DOHH2 (cell line): ENCODE data around the gene C3orf70.

Source experiments
- H3F3A ChIP-seq: fragments of 200-600 bp; sonication (generic), shearing (Covaris generic); 2 replicates; pipeline ENCODE4 v1.6.0; 2016; ENCODE audit warnings: antibody characterized with exemption, mild to moderate bottlenecking; ENCODE audit not compliant: control insufficient read depth, insufficient read depth
- H3K27ac ChIP-seq: fragments of 200-600 bp; sonication (generic); 2 replicates; pipeline ENCODE4 v1.5.1; 2014; ENCODE audit warnings: low read depth, mild to moderate bottlenecking, low read length, moderate library complexity
- H3K27me3 ChIP-seq: fragments of 200-600 bp; sonication (generic); 2 replicates; pipeline ENCODE4 v1.6.1; 2014; ENCODE audit warnings: mild to moderate bottlenecking, low read length, mixed read lengths; ENCODE audit not compliant: control insufficient read depth
- H3K36me3 ChIP-seq: fragments of 200-600 bp; sonication (generic); 2 replicates; pipeline ENCODE4 v1.6.1; 2014; ENCODE audit warnings: mild to moderate bottlenecking, low read length, moderate library complexity, mixed read lengths; ENCODE audit not compliant: control insufficient read depth
- H3K4me1 ChIP-seq: fragments of 200-600 bp; sonication (generic); 2 replicates; pipeline ENCODE4 v1.6.1; 2014; ENCODE audit warnings: mild to moderate bottlenecking, low read length, mixed read lengths; ENCODE audit not compliant: control insufficient read depth
- H3K4me2 ChIP-seq: fragments of 200-600 bp; sonication (generic); 2 replicates; pipeline ENCODE4 v1.6.0; 2014; ENCODE audit warnings: mild to moderate bottlenecking, low read length, moderate library complexity
- H3K4me3 ChIP-seq: fragments of 200-600 bp; sonication (generic); 2 replicates; pipeline ENCODE4 v1.5.1; 2014; ENCODE audit warnings: mild to moderate bottlenecking, low read length, mixed read lengths
- H3K79me2 ChIP-seq: fragments of 200-600 bp; sonication (generic); 2 replicates; pipeline ENCODE4 v1.6.1; 2014; ENCODE audit warnings: mild to moderate bottlenecking, low read length, mixed read lengths; ENCODE audit not compliant: control insufficient read depth
- H3K9me2 ChIP-seq: fragments of 200-600 bp; sonication (generic); replicated peaks from 2 replicates; pipeline ENCODE4 v1.6.1; 2014; ENCODE audit warnings: mild to moderate bottlenecking, low read length, mixed read lengths; ENCODE audit not compliant: control insufficient read depth
- H3K9me3 ChIP-seq: fragments of 200-600 bp; sonication (generic); 2 replicates; pipeline ENCODE4 v1.6.1; 2014; ENCODE audit warnings: antibody characterized with exemption, low read length, mixed read lengths; ENCODE audit not compliant: control insufficient read depth, insufficient read depth
- H4K20me1 ChIP-seq: fragments of 200-600 bp; sonication (generic); 2 replicates; pipeline ENCODE4 v1.6.0; 2014; ENCODE audit warnings: low read depth, mild to moderate bottlenecking, antibody characterized with exemption, low read length, moderate library complexity; ENCODE audit not compliant: control insufficient read depth, insufficient read depth
- EZH2phosphoT487 ChIP-seq: fragments of 200-600 bp; sonication (generic); IDR thresholded peaks from 2 replicates; pipeline ENCODE4 v1.6.1; 2017; ENCODE audit warnings: borderline replicate concordance, mild to moderate bottlenecking, antibody characterized with exemption, low read length, moderate library complexity, mixed read lengths
- TF ChIP-seq, protein P1 (sequence below): fragments of 200-600 bp; sonication (generic); IDR thresholded peaks from one replicate; pipeline ENCODE4 v1.5.1; 2014; ENCODE audit warnings: antibody characterized with exemption, mild to moderate bottlenecking, low read depth, low read length; ENCODE audit not compliant: poor library complexity, severe bottlenecking

C3orf70 gene

DNA sequence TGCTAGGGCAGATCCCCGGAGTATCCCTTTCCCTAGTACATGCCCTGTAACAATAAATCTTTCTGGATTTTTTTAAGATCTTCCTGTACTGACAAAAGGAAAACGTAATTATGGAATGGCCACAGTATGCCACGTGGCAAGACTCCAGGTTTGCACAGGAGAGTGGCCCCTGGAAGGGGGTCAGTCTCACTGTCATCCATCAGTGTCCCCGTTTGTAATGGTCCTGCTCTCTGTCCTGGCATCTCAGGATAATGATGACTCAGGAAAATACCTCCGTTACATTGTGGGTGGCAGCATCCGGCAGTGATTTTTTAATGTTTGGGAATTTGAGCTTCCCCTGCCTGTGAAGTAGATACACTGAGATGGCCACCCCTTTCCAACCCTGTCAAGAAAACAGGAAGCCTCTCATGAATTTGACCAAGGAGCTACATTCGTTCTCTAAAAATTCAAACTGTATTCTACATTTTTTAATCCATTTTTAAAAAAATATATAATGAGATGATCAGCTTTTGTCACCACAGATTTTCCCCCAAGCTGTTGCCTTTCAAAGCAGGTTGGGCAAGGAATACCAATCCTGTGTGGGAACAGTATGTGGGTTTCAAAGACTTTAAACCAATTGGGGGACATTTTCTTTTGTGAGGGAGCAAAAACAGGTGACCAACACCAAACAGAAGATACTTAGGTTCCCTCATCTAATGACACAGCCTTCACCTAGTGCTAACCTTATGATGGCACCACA, 110.4 kb downstream of the C3orf70 start:
- Histone ChIP-seq H3K36me3 (no peaks in the 10 kb centered on the region), H3K4me3 (no peak overlapping the region), H3K4me1 (peaks cover 9% of the 10 kb centered on the region), H3K27ac (no peak overlapping the region), H3K79me2 (no peaks in the 10 kb centered on the region), H4K20me1 (no peaks in the 10 kb centered on the region), H3K9me3 (no peaks in the 10 kb centered on the region), H3K27me3 (no peaks in the 10 kb centered on the region), H3K9me2 (no peaks in the 10 kb centered on the region), H3K4me2 (no peak overlapping the region), H3F3A (no peaks in the 10 kb centered on the region)
- TF ChIP-seq, protein P1, sequence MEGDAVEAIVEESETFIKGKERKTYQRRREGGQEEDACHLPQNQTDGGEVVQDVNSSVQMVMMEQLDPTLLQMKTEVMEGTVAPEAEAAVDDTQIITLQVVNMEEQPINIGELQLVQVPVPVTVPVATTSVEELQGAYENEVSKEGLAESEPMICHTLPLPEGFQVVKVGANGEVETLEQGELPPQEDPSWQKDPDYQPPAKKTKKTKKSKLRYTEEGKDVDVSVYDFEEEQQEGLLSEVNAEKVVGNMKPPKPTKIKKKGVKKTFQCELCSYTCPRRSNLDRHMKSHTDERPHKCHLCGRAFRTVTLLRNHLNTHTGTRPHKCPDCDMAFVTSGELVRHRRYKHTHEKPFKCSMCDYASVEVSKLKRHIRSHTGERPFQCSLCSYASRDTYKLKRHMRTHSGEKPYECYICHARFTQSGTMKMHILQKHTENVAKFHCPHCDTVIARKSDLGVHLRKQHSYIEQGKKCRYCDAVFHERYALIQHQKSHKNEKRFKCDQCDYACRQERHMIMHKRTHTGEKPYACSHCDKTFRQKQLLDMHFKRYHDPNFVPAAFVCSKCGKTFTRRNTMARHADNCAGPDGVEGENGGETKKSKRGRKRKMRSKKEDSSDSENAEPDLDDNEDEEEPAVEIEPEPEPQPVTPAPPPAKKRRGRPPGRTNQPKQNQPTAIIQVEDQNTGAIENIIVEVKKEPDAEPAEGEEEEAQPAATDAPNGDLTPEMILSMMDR: no peak
- no peak for TF ChIP-seq EZH2phosphoT487

DNA sequence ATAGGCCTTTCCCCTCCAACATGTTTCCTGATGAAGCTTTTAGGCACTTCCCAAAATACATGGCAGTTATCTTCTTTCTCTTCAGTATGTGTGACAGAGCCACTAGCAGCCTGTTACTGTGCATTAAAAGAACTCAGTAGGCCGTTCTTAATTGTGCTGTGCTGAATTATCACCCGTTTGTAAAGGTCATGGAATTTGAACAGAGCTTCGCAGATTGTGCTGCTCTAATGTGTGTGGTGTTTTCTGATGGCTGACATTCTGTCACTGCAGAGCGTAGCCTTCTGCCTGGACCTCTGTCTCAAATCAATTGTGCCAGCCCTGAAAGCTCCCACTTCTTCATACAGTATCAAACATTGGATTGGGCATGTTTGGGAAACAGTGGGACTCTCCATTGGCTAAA, 111.3 kb downstream of the C3orf70 start:
- no peak overlapping the region for H3K27ac ChIP-seq
- H3F3A ChIP-seq: no peaks in the 10 kb centered on the region
- no peaks in the 10 kb centered on the region for H3K79me2 ChIP-seq
- no peaks in the 10 kb centered on the region for H3K36me3 ChIP-seq
- H3K9me2 ChIP-seq: no peaks in the 10 kb centered on the region
- H3K27me3 ChIP-seq: no peaks in the 10 kb centered on the region
- TF ChIP-seq, protein P1: no peak
- no peak for TF ChIP-seq EZH2phosphoT487
- no peaks in the 10 kb centered on the region for H4K20me1 ChIP-seq
- peaks cover 9% of the 10 kb centered on the region for H3K4me1 ChIP-seq
- H3K4me2 ChIP-seq: no peak overlapping the region
- H3K9me3 ChIP-seq: no peaks in the 10 kb centered on the region
- H3K4me3 ChIP-seq: no peak overlapping the region

DNA sequence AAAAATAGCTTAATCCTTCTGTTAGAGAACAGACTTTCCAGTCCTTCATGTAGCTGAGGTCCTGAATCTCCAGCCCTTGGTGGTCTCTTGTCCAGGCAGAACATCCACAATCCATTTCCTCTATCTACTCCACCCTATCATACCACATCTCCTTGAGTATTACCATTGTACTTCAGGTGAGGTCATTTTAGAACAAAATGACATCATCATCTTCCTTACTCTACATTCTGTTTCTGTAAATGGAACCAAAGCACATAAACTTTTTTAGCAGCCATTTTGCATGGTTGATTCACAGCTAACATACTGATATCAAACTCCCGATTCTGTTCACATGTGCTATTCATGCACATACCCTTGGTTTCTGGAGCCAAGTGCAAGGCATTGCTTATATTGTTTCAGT, 112.4 kb downstream of the C3orf70 start:
- H4K20me1 ChIP-seq: no peaks in the 10 kb centered on the region
- TF ChIP-seq, protein P1: no peak
- no peak for TF ChIP-seq EZH2phosphoT487
- H3K36me3 ChIP-seq: no peaks in the 10 kb centered on the region
- no peaks in the 10 kb centered on the region for H3K9me3 ChIP-seq
- H3K4me1 ChIP-seq: peaks cover 2% of the 10 kb centered on the region
- H3F3A ChIP-seq: no peaks in the 10 kb centered on the region
- H3K27ac ChIP-seq: no peak overlapping the region
- H3K79me2 ChIP-seq: no peaks in the 10 kb centered on the region
- no peaks in the 10 kb centered on the region for H3K9me2 ChIP-seq
- no peaks in the 10 kb centered on the region for H3K27me3 ChIP-seq
- no peak overlapping the region for H3K4me2 ChIP-seq
- H3K4me3 ChIP-seq: no peak overlapping the region

DNA sequence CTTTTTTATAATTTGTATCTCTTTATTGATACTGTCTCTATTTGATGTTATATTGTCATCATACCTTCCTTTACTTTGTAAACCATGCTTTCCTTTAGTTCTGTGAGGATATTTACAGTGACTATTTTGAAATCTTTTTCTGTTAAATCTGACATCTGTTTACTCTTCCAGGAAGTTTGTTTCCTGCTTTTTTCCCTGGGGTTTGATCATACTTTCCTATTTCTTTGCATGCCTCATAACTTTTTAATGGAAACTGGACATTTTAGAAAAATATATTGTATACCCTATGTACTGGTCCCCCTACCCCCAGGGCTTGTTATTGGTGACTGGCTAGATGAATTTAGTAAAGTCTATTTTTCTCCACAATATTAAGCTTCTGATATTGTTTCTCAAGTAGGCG, 115.1 kb downstream of the C3orf70 start:
- Histone ChIP-seq H3K4me3 (no peak overlapping the region), H3K79me2 (no peaks in the 10 kb centered on the region), H3K4me1 (no peaks in the 10 kb centered on the region), H3F3A (no peaks in the 10 kb centered on the region), H4K20me1 (no peaks in the 10 kb centered on the region), H3K27ac (no peak overlapping the region), H3K27me3 (no peaks in the 10 kb centered on the region), H3K9me2 (no peaks in the 10 kb centered on the region), H3K4me2 (no peak overlapping the region), H3K9me3 (no peaks in the 10 kb centered on the region), H3K36me3 (no peaks in the 10 kb centered on the region)
- TF ChIP-seq, protein P1: no peak
- no peak for TF ChIP-seq EZH2phosphoT487
